ENCODE data around the gene TBC1D8. TPM values are rescaled to one million over a fixed set of nuclear protein-coding genes. Genes with fewer than 3 reads are reported as not detected.

TBC1D8 gene
- total and polyA plus RNA-seq, 2 of the 13 experiments (the other 11 are each of a cell fraction or from before 2014, with no cell fraction given): 45.1 to 95.4 TPM

- TF ChIP-seq HIC2 (CRISPR knock-in tag; IDR thresholded peaks at IDR 0.05; ENCODE audit: low read depth) (no peak), USF2 (IDR thresholded peaks at IDR 0.05; ENCODE audit: low read depth, low read length) (no peak), USF2 (CRISPR knock-in tag; IDR thresholded peaks at IDR 0.05; ENCODE audit: borderline replicate concordance) (no peak), ZNF180 (CRISPR knock-in tag; IDR thresholded peaks at IDR 0.05; ENCODE audit: borderline replicate concordance, low read depth) (no peak), PRDM10 (CRISPR knock-in tag; IDR thresholded peaks at IDR 0.05; ENCODE audit: low read depth) (no peak), ZNF496 (CRISPR knock-in tag; IDR thresholded peaks at IDR 0.05; ENCODE audit: insufficient replicate concordance) (no peak), BHLHE40 (IDR thresholded peaks at IDR 0.05; ENCODE audit: low read length) (no peak)
Observed at GRCh38 chr2:101047774-101048173, 103.4 kb downstream of the TBC1D8 start (continued).

Measured in HepG2 (cell line).